ENCODE measurements around the gene AMIGO1.

DNA sequence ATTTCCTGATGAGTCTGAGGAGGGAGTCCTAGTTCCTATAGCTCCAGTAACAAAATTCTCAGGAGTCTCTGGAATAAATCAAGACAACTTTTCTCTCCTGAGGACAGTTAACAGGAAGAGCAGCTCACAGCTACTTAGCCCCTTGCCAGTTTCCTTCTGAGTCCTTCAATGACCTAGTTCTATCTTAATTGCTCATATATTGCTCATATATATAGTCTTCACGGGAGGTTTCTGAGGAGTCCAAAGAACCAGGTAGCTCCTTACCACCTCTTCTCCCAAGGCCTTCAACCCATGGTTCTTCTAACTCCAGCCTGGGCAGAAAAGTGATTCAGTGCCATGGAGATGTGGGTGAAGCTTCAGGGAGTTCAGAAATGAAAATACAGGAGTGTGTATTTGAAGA, 4.6 kb downstream of the AMIGO1 start:
- TF ChIP-seq, protein P1, sequence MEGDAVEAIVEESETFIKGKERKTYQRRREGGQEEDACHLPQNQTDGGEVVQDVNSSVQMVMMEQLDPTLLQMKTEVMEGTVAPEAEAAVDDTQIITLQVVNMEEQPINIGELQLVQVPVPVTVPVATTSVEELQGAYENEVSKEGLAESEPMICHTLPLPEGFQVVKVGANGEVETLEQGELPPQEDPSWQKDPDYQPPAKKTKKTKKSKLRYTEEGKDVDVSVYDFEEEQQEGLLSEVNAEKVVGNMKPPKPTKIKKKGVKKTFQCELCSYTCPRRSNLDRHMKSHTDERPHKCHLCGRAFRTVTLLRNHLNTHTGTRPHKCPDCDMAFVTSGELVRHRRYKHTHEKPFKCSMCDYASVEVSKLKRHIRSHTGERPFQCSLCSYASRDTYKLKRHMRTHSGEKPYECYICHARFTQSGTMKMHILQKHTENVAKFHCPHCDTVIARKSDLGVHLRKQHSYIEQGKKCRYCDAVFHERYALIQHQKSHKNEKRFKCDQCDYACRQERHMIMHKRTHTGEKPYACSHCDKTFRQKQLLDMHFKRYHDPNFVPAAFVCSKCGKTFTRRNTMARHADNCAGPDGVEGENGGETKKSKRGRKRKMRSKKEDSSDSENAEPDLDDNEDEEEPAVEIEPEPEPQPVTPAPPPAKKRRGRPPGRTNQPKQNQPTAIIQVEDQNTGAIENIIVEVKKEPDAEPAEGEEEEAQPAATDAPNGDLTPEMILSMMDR (IDR thresholded peaks at IDR 0.05), result no peak
- TF ChIP-seq POLR2A (IDR thresholded peaks at IDR 0.05) (no peak), EP300 (IDR thresholded peaks at IDR 0.05) (no peak)
